Heart left ventricle (tissue), 16 donors: ENCODE results near the gene MKLN1. TPM values are rescaled to one million over a fixed set of nuclear protein-coding genes. Genes with fewer than 3 reads are reported as not detected.

Experiments
- ATAC-seq, 4 donors: fragments of 200-7000 bp; cut with Tn5 transposase; one replicate each; pipeline ENCODE4 v1.9.1; 2020 to 2022; ENCODE audit warnings: moderate library complexity in 4 of 4, mild to moderate bottlenecking in 3 of 4, moderate number of reproducible peaks in 1 of 4
- DNase-seq, 5 donors: peaks; one replicate each; pipeline ENCODE4 v3.0.0-alpha.2; 2020
- H3K27ac ChIP-seq, 12 donors: fragments of 200-600 bp; sonication (generic) in 4 of 12; one replicate each; pipeline versions ENCODE4 v1.5.0 to v1.8.0; 2016 to 2022; ENCODE audit warnings: mild to moderate bottlenecking in 2 of 12
- H3K27me3 ChIP-seq, 9 donors: fragments of 200-600 bp; sonication (generic) in 2 of 9; one replicate each; pipeline versions ENCODE4 v1.5.1 to v1.8.0; 2016 to 2022; ENCODE audit warnings: mild to moderate bottlenecking in 3 of 9
- H3K36me3 ChIP-seq, 9 donors: fragments of 200-600 bp; sonication (generic) in 2 of 9; one replicate each; pipeline versions ENCODE4 v1.5.0 to v1.8.0; 2018 to 2022; ENCODE audit warnings: mild to moderate bottlenecking in 2 of 9
- H3K4me1 ChIP-seq, 12 donors: fragments of 200-600 bp; sonication (generic) in 4 of 12; one replicate each; pipeline versions ENCODE4 v1.5.0 to v1.8.0; 2016 to 2022; ENCODE audit warnings: mild to moderate bottlenecking in 3 of 12
- H3K4me3 ChIP-seq, 12 donors: fragments of 200-600 bp; sonication (generic) in 4 of 12; one replicate each; pipeline versions ENCODE4 v1.5.0 to v1.8.0; 2017 to 2022; ENCODE audit warnings: mild to moderate bottlenecking in 9 of 12, moderate library complexity in 4 of 12
- H3K9me3 ChIP-seq, 12 donors: fragments of 200-600 bp; sonication (generic) in 4 of 12; one replicate each; pipeline versions ENCODE4 v1.5.0 to v1.8.0; 2016 to 2022; ENCODE audit warnings: mild to moderate bottlenecking in 1 of 12
- POLR2A ChIP-seq, 2 donors: fragments of 450-650 bp; IDR thresholded peaks; one replicate each; pipeline ENCODE4 v1.6.1; 2017; ENCODE audit warnings: antibody characterized with exemption in 2 of 2, mild to moderate bottlenecking in 2 of 2, moderate library complexity in 2 of 2
- WGBS, 4 donors: extraction: QIAGEN DNeasy Blood & Tissue Kit in 2 of 4; methylation state at CpG; one replicate each; pipeline versions ENCODE4 v1.1.5 to v1.1.7; 2013 to 2018; 5-methylcytosine and 5-hydroxymethylcytosine counted together
- intact Hi-C, 10 donors: fragments of 100-400 bp; cut with DNase I; formaldehyde crosslinking; loops; one replicate each; pipeline versions ENCODE4 v1.11.1 to v1.14.2; 2022
- polyA plus RNA-seq, 2 donors: library from polyadenylated mRNA; stranded (reverse); fragments of 200-250 nt; gene quantifications; one replicate each; pipeline ENCODE4 v1.2.3, GENCODE V29; 2013
- total RNA-seq, 9 donors: library from RNA; depleted of rRNA in 2 of 9; stranded (reverse); fragments of >200 nt in 2 of 9; fragmentation: NEBNext Ultra II Directional in 3 of 9; extraction: Animal tissue kit (Norgen Biotek cat#: 25700) in 3 of 9; gene quantifications; one replicate each; pipeline versions ENCODE4 v1.1.0 to v1.2.4, GENCODE V29; 2016 to 2023
- TF ChIP-seq, protein P1 (sequence below), 12 donors: fragments of 200-600 bp; sonication (generic) in 4 of 12; IDR thresholded peaks; one replicate each; pipeline versions ENCODE4 v1.5.0 to v1.8.0; 2018 to 2022; ENCODE audit warnings: antibody characterized with exemption in 12 of 12, mild to moderate bottlenecking in 5 of 12
- donor health status: ischemic (EF 13 %, LVEDD 7.1; RV severe dilation, severe dysfunction).
- donor health status: healthy with polysubstance abuse.
- donor health status: DM: no; HTN: yes; CAD: no.
- donor health status: DM: no; HTN: no; CAD: no.
- donor health status: ischemic (EF 25% LVEDD 6.9; RV normal size, moderate dysfunction).
- donor health status: ischemic (EF 25% LVEDD 5.7; RV mildly dilated, moderate dysfunction).
- donor health status: healthy.
- donor health status: DM: yes; HTN: yes; CAD: no.
- donor health status: ischemic (EF 35%, LVEDD 5.7; RV mildly dilated, moderate dysfunction).
- donor health status: nonischemic (EF 11% LVEDD 7.7; RV severe dilation, severe dysfunction).
- donor health status: DM: yes; HTN: yes; CAD: no.
- donor health status: PGD.
- donor health status: ischemic (EF 29% LVEDD 5.4; RV normal size, mild dysfunction).
- donor health status: nonischemic (EF 23%, LVEDD 6.1; RV moderate dilation, normal function).

The MKLN1 gene
- total and polyA plus RNA-seq, 11 donors: 11.5 to 49.7 (median 37.6) TPM

DNA sequence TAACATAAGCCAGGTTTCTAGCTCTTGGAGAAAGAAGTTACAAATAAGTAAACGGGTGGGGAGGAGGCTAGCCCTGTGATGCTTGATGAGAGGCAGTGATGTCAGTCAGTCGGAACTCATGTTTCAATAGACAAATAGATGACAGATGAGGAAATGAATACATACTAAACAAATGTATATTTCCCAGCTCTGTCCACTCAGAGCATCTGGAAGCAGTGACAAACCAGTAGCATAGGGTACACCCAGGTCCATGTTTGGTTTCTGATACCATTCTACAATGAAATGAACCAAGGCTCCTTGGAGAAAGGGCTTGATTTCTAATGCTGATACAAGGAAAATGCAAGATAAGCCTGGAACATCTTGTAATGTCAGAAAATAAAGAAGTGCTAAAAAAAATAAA, 198.1 kb downstream of the MKLN1 start:
- no peaks in the 10 kb centered on the region for H3K27me3 ChIP-seq
- no peaks in the 10 kb centered on the region for H3K36me3 ChIP-seq
- peaks cover 5 to 89% (median 44%) of the 10 kb centered on the region in 12 donors for H3K4me1 ChIP-seq
- WGBS, 4 donors: 41 to 64% (median 60%) methylated on average over 2 of the region's 2 CpGs
- no peak overlapping the region for H3K4me3 ChIP-seq
- intact Hi-C loops: no loop called here
- TF ChIP-seq POLR2A (IDR thresholded peaks at IDR 0.05): no peak
- TF ChIP-seq, protein P1, sequence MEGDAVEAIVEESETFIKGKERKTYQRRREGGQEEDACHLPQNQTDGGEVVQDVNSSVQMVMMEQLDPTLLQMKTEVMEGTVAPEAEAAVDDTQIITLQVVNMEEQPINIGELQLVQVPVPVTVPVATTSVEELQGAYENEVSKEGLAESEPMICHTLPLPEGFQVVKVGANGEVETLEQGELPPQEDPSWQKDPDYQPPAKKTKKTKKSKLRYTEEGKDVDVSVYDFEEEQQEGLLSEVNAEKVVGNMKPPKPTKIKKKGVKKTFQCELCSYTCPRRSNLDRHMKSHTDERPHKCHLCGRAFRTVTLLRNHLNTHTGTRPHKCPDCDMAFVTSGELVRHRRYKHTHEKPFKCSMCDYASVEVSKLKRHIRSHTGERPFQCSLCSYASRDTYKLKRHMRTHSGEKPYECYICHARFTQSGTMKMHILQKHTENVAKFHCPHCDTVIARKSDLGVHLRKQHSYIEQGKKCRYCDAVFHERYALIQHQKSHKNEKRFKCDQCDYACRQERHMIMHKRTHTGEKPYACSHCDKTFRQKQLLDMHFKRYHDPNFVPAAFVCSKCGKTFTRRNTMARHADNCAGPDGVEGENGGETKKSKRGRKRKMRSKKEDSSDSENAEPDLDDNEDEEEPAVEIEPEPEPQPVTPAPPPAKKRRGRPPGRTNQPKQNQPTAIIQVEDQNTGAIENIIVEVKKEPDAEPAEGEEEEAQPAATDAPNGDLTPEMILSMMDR (IDR thresholded peaks at IDR 0.05): no peak
- H3K27ac ChIP-seq: peak overlapping the region in 10 of 12 donors; percentile 12 to 61 (median 22)
- ATAC-seq: no peak
- DNase-seq: no peak
- H3K9me3 ChIP-seq: no peaks in the 10 kb centered on the region

DNA sequence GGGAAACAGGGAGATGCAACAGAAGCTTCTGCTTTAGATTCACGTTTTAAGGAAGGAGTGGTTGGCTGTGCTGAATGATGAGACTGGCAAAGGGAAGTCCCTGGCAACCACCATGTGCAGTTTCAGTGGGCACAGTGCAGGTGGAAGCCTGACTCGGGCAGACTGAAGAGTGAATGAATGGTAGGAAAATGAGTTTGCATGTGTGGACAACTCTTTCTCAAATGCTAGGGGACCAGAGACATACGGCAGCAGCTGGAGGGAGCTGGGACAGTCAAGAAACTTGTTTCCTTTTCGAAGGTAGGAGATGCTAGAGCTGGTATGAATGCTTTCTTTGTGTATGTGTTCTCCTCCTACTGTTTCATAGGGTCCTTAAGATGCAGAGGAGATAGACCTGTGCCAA, 199.8 kb downstream of the MKLN1 start:
- intact Hi-C loops: no loop called here
- no peaks in the 10 kb centered on the region for H3K36me3 ChIP-seq
- WGBS, 4 donors: 39 to 51% (median 46%) methylated on average over 4 of the region's 4 CpGs
- TF ChIP-seq, protein P1 (IDR thresholded peaks at IDR 0.05): no peak
- no peak for TF ChIP-seq POLR2A (IDR thresholded peaks at IDR 0.05)
- no peaks in the 10 kb centered on the region for H3K27me3 ChIP-seq
- DNase-seq (no peak), ATAC-seq (no peak)
- H3K9me3 ChIP-seq: no peaks in the 10 kb centered on the region
- H3K27ac ChIP-seq: peak overlapping the region in 7 of 12 donors; percentile 28 to 82 (median 72)
- H3K4me3 ChIP-seq: no peak overlapping the region
- H3K4me1 ChIP-seq: peaks cover 8 to 80% (median 41%) of the 10 kb centered on the region in 12 donors

DNA sequence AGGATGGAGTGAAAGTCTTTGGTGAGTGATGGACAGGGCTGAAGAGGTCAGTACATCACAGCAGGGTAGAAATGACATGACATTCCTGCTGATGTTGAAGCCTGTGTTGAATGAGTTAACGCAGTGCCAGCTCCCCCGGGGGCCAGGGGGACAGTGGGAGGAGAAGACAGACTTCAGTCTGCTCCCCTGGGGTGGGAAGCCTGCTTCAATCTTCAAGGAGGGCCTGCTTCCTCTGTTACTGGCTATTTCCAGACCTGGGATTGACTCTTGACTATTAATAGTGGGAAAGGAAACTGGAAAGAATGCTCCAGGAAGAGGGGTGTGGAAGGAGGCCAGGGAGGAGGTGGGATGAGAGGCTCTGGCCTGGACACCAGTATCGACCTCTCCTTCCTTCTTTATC, 201.5 kb downstream of the MKLN1 start:
- intact Hi-C loops: no loop called here
- Histone ChIP-seq H3K27me3 (no peaks in the 10 kb centered on the region), H3K9me3 (no peaks in the 10 kb centered on the region), H3K4me3 (no peak overlapping the region), H3K4me1 (peaks cover 15 to 83% (median 39%) of the 10 kb centered on the region in 12 donors), H3K36me3 (no peaks in the 10 kb centered on the region), H3K27ac (peak overlapping the region; percentile 7 to 87 (median 54))
- DNase-seq (no peak), ATAC-seq (peak in 3 of 4 donors; percentile 7 to 55 (median 18))
- TF ChIP-seq, protein P1 (IDR thresholded peaks at IDR 0.05): no peak
- TF ChIP-seq POLR2A (IDR thresholded peaks at IDR 0.05): no peak
- WGBS, 4 donors: 21 to 36% (median 30%) methylated on average over 3 of the region's 3 CpGs

DNA sequence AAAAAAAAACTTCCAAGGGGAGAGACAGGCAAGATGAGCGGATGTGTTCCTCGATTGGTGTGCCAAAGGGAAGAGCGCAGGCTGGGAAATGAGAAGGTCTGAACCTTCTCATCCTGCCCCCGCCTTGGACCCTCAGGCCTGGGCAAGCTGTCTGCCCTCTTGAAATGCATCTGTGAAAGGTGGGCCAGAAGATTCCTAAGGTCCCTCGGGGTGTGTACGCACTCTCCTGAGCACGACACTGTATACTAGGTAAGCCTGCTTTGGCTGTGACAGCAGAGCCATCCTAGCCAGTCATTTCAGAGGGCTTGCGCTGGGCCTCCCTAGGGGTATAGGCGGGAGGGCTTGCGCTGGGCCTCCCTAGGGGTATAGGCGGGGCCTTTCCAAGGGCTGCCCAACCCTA, 201.9 kb downstream of the MKLN1 start:
- Histone ChIP-seq H3K27me3 (no peaks in the 10 kb centered on the region), H3K4me3 (no peak overlapping the region), H3K36me3 (no peaks in the 10 kb centered on the region), H3K4me1 (peaks cover 15 to 81% (median 41%) of the 10 kb centered on the region in 12 donors), H3K9me3 (no peaks in the 10 kb centered on the region), H3K27ac (peak overlapping the region; percentile 7 to 87 (median 54))
- TF ChIP-seq, protein P1 (IDR thresholded peaks at IDR 0.05): no peak
- TF ChIP-seq POLR2A (IDR thresholded peaks at IDR 0.05): no peak
- no peak for DNase-seq
- intact Hi-C loops: no loop called here
- 57 to 77% (median 71%) methylated on average over 6 to 11 of the region's 11 CpGs for WGBS, 4 donors
- peak in 3 of 4 donors; percentile 13 to 37 (median 32) for ATAC-seq
